DND-41 (cell line): Measurements from ENCODE around the gene FGA.

Experiments used
- ATAC-seq: fragments of 200-7000 bp; cut with Tn5 transposase; 3 replicates; pipeline ENCODE4 v1.9.1; 2021; ENCODE audit warnings: low read depth; ENCODE audit not compliant: insufficient read depth
- DNase-seq: peaks from one replicate; pipeline ENCODE4 v3.0.0-alpha.2; 2020
- H2AFZ ChIP-seq: 2 replicates; pipeline ENCODE4 v1.6.0; 2012; ENCODE audit warnings: low read depth, low read length
- H3K27ac ChIP-seq: 2 replicates; pipeline ENCODE4 v1.5.1; 2012; ENCODE audit warnings: low read length, inconsistent platforms
- H3K27me3 ChIP-seq: fragments of 200-600 bp; sonication (generic); 2 replicates; pipeline ENCODE4 v1.6.0; 2012; ENCODE audit warnings: low read length, mild to moderate bottlenecking, inconsistent platforms; ENCODE audit not compliant: insufficient read depth, poor library complexity
- H3K36me3 ChIP-seq: 2 replicates; pipeline ENCODE4 v1.5.1; 2012; ENCODE audit warnings: low read length, inconsistent platforms; ENCODE audit not compliant: insufficient read depth
- H3K4me1 ChIP-seq: 2 replicates; pipeline ENCODE4 v1.5.1; 2012; ENCODE audit warnings: mild to moderate bottlenecking, low read length; ENCODE audit not compliant: insufficient read depth
- H3K4me2 ChIP-seq: 2 replicates; pipeline ENCODE4 v1.6.0; 2012; ENCODE audit warnings: mild to moderate bottlenecking, moderate library complexity, low read length, inconsistent platforms; ENCODE audit not compliant: insufficient read depth
- H3K4me3 ChIP-seq, 2 experiments: fragments of 200-600 bp in 1 of 2; shearing (Covaris generic) in 1 of 2; 2 replicates each; pipeline ENCODE4 v1.5.1; 2012 to 2016; ENCODE audit warnings: inconsistent platforms in 2 of 2, low read length in 2 of 2, mild to moderate bottlenecking in 2 of 2, low read depth in 1 of 2, moderate library complexity in 1 of 2
- H3K79me2 ChIP-seq: 2 replicates; pipeline ENCODE4 v1.6.0; 2012; ENCODE audit warnings: low read length, inconsistent platforms; ENCODE audit not compliant: insufficient read depth
- H3K9ac ChIP-seq: 2 replicates; pipeline ENCODE4 v1.6.0; 2012; ENCODE audit warnings: low read depth, mild to moderate bottlenecking, inconsistent platforms, low read length, moderate library complexity
- H3K9me3 ChIP-seq: 2 replicates; pipeline ENCODE4 v1.5.1; 2012; ENCODE audit warnings: low read length, moderate library complexity, mild to moderate bottlenecking, inconsistent platforms; ENCODE audit not compliant: insufficient read depth, severe bottlenecking
- H4K20me1 ChIP-seq: 2 replicates; pipeline ENCODE4 v1.6.0; 2012; ENCODE audit warnings: low read length; ENCODE audit not compliant: insufficient read depth
- CTCF ChIP-seq: IDR thresholded peaks from 2 replicates; pipeline ENCODE4 v1.5.1; 2012; ENCODE audit warnings: borderline replicate concordance, low read length, moderate library complexity, mild to moderate bottlenecking; ENCODE audit not compliant: poor library complexity, severe bottlenecking; ENCODE audit errors: extremely low read depth
- EZH2 ChIP-seq: IDR thresholded peaks from 3 replicates; pipeline ENCODE4 v1.6.1; 2012; ENCODE audit warnings: borderline replicate concordance, low read depth, mild to moderate bottlenecking, moderate library complexity, low read length, inconsistent platforms; ENCODE audit not compliant: severe bottlenecking

The FGA gene

GRCh38 chr4:154606728-154607723 lies 16.5 kb upstream of the FGA start:
- DNase-seq (no peak), ATAC-seq (no peak)
- Histone ChIP-seq H3K79me2 (no peaks in the 10 kb centered on the region), H3K36me3 (no peaks in the 10 kb centered on the region), H3K9ac (no peak overlapping the region), H3K4me2 (no peak overlapping the region), H3K4me3 (no peak overlapping the region), H3K27me3 (peaks cover 3% of the 10 kb centered on the region), H3K4me1 (0 out of 2 replicates have a peak, but pooled peaks cover 3% of the 10 kb centered on the region), H3K27ac (no peak overlapping the region), H3K9me3 (no peaks in the 10 kb centered on the region), H4K20me1 (no peaks in the 10 kb centered on the region), H2AFZ (no peak overlapping the region)
- no peak for TF ChIP-seq CTCF
- no peak for TF ChIP-seq EZH2

GRCh38 chr4:154604696-154605200 lies 14.2 kb upstream of the FGA start:
- Histone ChIP-seq H3K4me1 (0 out of 2 replicates have a peak, but pooled peaks cover 3% of the 10 kb centered on the region), H3K4me2 (no peak overlapping the region), H3K9ac (no peak overlapping the region), H2AFZ (no peak overlapping the region), H3K27ac (no peak overlapping the region), H4K20me1 (no peaks in the 10 kb centered on the region), H3K9me3 (no peaks in the 10 kb centered on the region), H3K36me3 (no peaks in the 10 kb centered on the region), H3K27me3 (peaks cover 3% of the 10 kb centered on the region), H3K79me2 (no peaks in the 10 kb centered on the region), H3K4me3 (no peak overlapping the region)
- DNase-seq (no peak), ATAC-seq (no peak)
- no peak for TF ChIP-seq CTCF
- no peak for TF ChIP-seq EZH2

GRCh38 chr4:154603033-154603943 lies 12.7 kb upstream of the FGA start:
- no peak overlapping the region for H2AFZ ChIP-seq
- no peaks in the 10 kb centered on the region for H3K36me3 ChIP-seq
- H4K20me1 ChIP-seq, result no peaks in the 10 kb centered on the region
- DNase-seq, result no peak
- H3K4me2 ChIP-seq, result no peak overlapping the region
- H3K9me3 ChIP-seq, result no peaks in the 10 kb centered on the region
- H3K79me2 ChIP-seq, result no peaks in the 10 kb centered on the region
- no peak overlapping the region for H3K4me3 ChIP-seq
- H3K9ac ChIP-seq, result no peak overlapping the region
- H3K27ac ChIP-seq, result no peak overlapping the region
- H3K27me3 ChIP-seq, result no peaks in the 10 kb centered on the region
- ATAC-seq, result no peak
- 0 out of 2 replicates have a peak, but pooled peaks cover 3% of the 10 kb centered on the region for H3K4me1 ChIP-seq
- TF ChIP-seq CTCF (no peak), EZH2 (no peak)
